NAMALWA (cell line): ENCODE results near the gene SYTL3.
"Not testable (repeated sequence)": the region's sequence is repeated elsewhere in the genome, so short reads cannot be mapped to it uniquely, and the experiment has no call there.

Experiments
- DNase-seq: peaks from one replicate; pipeline ENCODE4 v3.0.0-alpha.2; 2015; ENCODE audit warnings: low spot score

The SYTL3 gene

DNA sequence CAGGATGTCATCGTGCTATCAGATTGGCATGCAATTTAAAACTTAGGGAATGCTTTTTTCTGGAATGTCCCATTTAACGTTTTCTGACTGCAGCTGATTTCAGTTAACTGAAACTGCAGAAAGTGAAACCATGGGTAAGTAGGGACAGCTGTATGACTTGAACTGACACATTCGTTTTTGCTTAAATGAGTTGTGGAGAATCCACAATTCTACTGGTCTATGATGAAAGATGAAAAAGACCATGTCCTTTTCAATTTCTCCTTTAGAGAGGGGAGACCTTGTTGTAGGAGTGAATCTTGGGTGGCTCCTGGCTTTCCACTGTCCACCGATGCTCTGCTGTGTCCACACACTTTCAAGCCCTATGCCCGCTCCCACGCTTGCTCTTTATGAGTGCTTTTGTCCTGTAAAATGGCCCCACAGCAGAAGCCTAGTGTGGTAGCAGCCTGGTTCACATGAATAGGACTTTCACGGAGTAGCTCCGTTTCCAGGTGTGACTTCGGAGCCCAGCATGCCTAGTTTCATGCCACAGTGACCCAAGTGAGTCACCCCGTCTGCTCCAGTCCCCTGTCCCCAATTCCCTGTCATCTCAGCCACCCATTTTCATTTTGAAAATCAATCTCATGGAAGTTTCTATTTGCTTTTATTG, 27.2 kb upstream of the SYTL3 start:
- DNase-seq, result no peak

DNA sequence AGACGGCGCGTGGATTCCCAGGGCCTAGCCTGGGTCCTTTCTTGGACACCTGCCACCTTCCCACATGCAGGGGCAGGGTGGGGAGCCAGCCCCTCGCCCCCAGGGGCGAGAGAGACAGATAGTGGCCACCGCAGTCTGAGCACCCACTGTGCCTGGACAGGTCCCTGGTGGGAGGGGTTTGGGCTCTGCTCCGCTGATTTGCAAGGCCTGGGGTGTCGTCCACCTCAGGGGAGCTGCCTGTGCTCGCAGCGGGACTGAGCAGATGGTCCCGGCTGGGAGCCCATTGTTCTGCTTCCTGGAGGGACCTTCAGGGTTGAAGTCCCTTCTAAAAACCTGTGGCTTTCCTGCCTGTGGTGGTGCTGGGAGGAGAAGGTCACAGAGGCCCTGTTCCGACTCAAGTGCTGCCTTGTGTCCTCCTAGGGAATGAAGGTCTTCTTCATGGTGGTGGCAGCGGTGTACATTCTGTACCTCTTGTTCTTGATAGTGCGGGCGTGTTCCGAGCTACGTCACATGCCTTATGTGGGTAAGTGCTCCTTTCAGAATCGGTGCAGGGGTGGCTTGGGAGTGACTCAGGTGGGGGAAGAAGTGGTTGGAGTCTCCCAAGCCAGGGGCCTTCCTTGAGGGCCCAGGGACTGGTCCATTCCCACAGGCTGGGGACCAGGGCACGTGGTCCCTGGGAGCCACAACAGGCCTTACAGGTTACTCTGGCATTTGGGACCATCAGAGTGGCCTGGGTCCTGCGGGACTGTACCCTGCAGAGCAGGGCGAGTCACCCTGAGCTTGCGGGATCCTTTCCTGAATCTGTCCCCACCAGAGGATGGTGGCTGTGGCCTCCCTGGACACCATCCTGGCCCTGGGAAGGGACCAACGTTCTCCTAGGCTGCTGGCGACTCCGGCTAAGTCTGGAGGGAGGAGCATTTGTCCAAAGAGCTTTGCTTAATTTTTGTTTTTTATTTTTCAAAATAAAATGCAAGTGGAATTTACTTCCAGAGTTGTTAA, 24.9 kb upstream of the SYTL3 start:
- DNase-seq, result no peak

DNA sequence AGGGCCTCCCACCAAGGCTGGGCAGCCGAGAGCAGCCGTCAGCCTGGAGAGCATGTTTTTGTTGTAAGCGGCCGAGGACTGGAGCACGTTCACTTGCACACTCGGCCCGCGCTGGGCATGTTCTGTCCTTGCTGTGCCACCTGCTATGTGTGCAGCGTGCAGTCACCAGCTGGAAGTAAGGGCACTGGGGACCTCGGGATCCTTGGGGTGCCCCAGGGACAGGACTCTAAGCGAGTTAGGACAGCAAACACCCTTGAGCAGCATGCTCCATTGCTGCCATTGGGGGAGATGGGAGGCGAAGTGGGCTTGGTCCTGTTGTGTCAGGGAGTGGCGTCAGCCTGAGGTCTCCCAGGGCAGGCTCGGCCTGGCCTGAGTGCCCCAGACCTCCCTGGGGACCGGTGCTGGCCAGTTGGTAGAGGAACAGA, 24.0 kb upstream of the SYTL3 start:
- no peak for DNase-seq

DNA sequence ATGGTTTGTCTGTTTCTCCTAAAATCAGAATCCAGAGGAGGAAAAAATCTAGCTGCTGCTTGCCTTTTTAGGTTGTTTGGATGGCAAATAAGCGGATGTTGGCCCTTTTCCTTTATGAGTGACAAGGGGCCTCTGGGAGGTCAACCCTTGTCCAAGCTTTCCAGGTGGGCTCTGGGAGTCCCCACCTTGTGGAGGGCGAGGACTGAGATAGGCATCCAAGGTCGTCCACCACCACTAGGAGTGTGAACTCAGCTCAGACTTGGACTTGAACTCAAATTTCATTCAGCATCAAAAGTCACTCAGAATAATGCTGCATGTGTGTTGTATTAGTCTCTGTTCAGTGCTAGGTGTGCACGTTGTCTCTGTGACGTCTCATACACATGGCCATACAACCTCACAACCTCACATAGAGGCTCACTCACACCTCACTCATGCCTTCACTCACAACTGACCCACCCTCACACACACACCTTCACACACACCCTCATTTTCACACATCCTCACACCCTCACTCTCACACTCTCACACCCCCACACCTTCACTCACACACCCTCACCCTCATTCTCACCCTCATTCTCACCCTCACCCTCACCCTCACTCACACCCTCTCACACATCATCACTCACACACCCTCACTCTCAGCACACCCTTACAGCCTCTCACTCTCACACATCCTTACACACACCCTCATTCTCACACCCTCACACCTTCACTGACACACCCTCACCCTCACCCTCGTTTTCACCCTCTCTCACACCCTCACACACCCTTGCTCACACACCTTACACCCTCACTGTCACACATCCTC, 23.3 kb upstream of the SYTL3 start:
- DNase-seq, result no peak

DNA sequence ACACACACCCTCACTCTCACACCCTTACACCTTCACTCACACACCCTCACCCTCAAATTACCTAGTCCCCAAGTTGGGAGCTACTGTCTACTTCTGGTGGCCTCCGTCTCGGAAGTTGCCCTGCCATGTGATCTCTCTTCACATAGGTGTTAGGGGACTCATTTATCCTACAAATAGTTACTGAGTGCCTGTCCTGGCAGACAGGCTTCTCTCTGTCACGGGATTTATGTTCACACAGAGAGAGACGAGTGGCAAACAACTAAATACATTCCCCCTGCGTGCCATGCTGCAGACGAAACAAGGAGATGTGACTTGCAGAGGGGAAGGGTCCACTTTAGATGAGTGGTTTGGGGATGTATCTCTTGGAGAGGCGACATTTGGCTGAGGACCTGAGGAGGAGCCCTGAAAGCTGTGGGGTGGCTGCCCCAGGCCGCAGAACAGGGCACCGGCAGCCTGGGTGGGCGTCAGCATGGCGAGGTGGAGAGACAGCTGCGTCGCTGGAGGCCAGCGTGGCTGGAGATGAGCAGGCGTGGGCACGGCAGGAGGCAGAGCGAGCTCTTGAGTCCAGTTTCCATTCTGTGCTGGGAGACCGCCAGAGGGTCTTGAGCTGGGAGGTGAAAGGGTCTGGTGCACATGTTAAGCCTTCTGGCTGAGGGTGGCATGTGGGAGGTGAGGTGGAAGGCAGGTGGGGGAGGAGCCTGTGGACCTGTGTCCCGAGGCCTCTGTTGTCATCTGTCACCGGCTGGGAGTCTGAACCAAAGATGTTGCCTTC, 22.5 kb upstream of the SYTL3 start:
- DNase-seq, result no peak

DNA sequence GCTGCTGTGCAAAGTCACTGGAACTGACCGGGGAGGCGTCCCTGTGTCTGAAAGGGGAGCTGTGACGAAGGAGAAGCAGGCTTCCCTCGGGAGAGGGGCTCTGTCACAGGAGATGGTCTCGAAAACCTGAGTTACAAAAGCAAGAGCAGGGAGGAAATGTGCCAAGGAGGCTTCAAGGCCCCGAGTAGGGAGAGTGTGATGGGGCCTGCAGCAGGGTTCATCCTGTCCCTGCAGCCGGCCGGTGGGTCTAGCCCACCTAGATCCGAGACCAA, 22.0 kb upstream of the SYTL3 start:
- no peak for DNase-seq

DNA sequence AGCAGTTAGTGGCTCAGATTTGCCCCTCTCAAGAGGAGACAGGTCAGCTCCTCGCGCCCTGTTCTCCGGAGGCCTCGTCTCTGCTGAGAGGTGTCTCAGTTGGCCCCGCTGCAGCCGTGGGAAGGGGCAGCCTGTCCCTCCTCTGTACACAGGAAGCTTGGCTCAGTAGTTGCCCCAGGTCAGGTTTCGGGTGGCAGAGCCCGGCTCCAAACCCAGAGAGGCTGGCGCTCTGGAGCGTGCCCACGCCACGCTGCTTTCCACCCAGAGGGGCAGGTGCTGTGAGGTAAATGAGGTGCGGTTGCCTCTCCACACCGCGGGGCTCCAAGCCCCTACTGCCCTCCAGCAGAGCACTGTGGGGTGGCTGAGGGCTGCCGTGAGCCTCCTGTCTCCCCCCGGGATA, 21.3 kb upstream of the SYTL3 start:
- DNase-seq, result no peak

DNA sequence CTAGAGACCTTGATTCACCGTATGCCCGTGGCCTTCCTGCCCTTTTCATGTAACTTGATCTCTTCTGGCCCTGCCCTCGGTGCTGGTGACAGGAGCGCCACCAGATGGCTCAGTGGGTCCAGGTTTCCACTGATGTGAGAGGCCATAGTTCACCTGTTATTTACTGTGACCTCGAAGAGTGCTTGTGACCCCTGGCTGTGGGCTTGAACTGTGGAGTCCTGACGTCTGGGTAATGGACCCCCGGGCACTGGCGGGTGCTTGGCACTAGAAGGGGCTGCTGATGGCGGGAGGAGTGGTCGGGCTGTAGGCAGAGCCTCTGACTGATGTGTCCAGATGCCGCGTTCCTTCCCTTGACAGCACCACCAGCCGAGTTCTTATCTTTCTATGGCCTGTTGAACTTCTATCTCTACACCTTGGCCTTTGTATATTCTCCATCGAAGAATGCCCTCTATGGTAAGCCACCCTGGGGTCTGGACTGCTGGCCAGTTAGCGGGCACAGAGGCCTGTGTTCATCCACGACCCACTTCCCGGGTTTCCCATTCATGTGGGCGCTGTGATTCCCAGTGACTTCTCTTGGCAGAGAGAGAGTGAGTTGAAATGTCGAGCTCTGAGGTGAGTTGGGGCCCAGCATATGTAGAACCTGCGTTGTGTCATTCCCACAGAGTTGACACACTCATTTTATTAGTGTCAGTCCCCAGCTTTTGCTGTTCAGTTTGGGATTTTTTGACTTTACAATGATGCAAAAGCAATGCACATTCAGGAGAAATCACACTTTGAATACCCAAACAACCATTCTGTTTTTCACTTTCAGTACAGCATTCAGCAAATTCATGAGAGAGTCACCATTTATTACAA, 20.3 kb upstream of the SYTL3 start:
- DNase-seq, result no peak

DNA sequence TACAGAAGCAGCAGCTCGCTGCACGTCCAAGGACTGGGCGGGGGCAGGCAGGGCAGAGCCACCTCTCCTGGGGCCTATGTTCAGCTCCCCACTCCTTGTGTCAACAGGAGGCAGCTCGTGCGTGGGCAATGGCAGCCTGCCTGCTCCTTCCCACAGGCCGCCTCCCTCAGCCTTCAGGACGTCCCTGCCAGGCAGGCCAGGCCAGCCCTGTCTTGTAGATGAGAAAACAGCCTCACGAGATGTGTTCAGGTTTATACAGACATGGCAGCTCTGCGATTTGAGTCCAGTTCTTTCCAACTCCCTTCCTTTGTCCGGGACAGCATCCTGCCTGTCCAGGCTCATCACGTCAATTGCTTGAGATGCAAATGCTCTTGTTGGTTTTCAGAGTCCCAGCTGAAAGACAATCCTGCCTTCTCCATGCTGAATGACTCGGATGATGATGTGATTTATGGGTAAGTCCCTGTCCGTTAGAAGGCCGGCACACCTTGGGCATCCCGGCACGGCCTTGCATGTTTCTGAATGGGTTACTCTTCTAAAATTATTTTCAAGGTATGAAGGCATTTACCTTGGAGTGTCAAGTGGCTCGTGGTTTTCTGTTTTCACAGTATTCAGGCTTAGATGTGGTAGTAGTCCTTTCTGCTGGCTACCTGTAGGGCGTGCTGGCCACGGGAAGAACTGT, 18.8 kb upstream of the SYTL3 start:
- DNase-seq, result no peak

DNA sequence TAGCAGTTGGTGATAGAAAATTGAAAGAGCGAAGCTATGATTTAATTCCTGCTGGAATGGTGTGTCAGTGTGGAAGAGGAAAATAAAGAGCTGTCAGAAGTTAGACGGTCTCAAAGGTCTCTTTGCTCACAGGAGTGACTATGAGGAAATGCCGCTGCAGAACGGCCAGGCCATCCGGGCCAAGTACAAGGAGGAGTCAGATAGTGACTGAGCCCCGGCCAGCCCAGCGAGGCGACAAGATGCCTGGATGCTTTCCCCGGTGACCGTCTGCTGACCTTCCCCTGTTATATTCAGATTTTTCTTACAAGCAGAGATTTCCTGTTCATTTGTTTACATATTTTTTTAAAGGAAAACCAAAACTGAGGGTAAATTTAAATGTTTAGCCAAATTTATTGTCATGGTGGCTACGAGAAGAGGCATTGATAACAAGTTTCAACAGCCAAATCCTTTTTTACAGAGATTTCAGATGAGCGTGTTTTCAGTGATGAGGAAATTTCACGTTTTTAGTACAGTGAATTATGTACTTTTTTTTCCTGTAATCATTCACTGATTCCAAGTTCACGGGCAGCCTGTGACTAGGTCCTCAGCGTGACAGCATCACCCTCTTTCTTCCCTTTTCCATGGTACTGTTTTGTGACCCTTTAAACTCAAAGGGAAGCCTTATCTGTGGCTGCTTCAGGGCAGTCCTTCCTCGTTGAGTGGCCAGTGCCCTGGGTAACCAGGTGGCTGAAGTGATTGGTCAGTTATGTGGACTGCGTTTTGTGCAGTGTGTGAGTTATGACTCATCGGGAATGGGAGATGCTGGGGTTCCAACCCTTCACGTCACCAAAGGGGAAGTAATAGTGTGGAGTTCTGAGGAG, 17.9 kb upstream of the SYTL3 start:
- DNase-seq, result no peak

DNA sequence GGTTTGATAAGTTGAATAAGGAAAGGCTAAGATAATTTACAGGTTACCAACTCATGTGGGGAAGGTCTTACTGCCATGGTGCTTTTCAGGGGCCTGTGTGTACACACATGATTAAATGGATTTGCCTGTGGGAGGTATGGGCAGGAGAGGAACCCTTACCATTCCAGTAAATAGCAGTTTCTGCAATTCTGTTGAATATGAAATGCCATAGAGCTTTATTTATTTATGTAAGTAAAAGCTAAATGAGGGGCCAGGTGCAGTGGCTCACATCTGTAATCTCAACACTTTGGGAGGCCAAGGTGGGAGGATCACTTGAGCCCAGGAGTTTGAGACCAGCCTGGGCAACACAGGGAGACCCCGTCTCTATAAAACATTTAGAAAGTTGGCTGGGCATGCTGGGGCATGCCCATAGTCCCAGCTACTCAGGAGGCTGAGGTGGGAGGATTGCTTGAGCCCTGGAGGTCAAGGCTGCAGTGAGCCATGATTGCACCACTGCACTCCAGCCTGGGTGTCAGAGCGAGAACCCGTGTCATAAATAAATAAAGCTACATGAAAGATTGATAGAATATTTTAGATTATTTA, 17.2 kb upstream of the SYTL3 start:
- not testable (repeated sequence) for DNase-seq

DNA sequence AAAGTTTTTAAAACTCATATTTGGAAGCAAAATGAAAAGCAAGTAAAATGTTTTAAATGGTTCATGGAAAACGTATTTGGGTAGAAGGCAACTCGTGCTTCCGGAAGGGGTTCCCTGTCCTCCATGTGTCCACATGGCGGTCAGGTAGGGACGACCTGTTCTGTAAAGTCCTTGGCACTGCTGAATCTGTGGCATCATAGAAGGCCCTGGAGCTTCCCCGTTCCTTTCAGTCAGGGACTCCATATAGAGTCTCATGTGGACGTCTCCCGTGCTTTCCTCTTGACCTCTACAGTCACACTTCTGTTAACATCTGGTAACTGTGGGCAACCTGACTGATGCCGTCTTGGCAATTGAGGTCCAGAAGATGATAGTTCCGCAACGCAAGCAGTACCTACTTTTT, 16.7 kb upstream of the SYTL3 start:
- DNase-seq, result no peak

DNA sequence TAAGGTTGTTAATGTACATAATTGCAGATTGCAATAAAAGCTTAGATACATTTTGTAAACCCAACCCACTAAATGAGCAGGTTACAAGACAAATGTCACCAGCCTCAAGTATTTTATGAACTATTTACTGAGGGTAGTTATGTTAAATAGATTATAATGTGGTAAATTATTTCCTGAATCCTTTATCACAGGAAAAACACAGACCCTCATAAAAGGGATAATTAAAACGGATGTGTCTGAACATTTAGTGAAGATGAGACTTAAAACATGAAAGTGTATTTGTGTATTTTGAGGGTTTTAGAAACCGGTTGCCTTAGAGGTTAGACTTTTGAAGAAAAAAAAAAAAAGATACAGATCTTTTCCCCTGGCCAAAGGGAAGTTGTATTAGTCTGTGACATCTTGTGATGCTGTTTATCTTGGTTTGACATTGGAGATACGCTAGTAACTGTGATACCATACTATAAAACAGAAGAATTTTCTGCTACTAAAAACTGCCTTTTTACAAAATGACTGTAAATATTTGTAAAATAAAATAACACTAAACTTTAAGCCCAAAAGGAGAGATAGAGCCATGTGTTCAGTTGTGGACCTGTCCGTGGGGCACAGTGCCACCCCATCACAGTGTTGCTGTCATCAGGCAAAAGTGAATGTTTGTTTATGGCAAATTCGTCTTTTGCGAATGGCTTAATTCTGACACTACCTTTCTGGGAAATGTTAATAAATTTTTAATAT, 15.0 kb upstream of the SYTL3 start:
- no peak for DNase-seq

DNA sequence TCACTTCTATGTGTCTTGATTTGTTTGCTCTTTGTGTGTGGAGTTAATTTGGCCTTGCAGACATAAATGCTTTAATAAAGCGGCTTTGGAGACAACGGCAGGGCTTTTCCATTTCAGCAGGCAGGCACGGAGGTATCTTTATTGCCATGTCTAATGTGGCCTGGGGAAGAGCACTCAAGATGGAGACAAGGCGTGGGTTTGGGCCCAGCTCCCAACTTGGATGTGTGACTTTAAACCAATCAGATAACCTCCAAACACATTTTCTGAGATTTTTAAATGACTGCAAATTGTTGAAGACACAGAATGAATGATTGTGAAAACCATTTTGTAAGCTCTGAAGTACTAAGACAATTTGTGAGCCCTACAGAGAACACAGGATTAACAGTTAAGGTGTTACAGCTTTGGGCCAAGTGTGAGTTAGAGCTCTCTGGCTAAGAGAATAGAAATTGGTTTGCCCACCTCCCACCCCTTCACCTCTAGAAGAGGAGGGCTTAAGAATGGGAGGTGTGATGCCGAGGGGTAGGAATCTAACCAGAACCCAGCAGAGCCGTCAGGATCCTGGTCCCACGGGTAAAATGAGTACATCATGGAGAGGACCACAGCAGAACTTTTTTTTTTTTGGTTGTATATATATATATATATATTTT, 14.3 kb upstream of the SYTL3 start:
- no peak for DNase-seq

DNA sequence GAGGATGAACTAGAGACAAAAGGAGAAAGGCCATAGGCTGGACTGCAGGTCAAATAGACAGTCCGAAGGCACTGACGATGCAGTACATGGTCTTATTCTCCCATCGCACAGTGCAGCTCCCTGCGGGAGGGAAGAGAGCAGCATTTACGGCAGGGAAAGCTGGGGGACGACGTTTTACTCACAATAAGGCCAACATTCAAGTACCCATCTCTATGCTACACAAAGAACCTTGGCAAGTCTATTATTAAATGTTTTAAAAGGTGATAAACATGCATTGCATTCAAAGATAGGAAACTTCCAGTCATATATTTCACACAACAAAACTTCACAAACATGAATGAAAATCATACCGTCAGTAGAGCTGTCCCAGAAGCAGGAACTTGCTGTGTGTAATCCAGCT, 13.1 kb upstream of the SYTL3 start:
- no peak for DNase-seq

DNA sequence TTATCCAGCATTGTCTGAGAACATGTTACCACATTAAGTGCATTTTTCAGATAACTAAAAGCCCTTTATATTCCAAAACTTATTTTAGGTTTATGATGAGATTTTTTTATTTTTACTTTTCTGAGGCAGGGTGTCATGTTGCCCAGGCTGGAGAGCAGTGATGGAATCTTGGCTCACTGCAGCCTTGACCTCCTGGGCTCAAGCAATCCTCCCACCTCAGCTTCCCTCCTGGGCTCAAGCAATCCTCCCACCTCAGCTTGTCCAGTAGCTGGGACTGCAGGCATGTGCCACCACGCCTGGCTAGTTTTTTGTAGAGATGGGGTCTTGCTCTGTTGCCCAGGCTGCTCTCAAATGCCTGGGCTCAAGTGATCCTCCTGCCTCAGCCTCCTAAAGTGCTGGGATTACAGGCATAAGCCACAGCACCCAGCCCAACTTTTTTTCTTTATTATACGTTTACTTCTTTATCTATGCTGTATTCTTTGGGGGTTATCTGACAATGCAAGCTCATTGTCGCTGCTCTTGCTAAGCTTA, 11.5 kb upstream of the SYTL3 start:
- no peak for DNase-seq

DNA sequence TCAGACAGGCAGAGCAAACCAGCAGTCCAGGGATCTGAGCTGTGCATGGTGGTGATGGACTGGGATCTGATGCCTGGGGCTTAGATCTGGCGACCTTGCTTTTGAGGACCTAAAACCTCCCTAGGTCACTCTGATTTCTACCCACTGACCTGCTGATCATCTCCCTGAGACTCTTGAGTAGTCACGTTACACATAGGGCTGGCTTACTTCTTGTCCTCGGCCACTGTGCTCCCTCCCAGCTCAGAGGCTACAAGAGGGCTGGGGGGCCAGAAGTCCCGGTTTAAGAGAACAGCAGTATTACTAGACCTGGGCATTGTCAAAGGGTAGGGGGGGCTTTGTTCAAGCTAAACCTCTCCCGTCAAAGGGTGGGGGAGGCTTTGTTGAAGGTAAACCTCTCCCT, 10.8 kb upstream of the SYTL3 start:
- no peak for DNase-seq

DNA sequence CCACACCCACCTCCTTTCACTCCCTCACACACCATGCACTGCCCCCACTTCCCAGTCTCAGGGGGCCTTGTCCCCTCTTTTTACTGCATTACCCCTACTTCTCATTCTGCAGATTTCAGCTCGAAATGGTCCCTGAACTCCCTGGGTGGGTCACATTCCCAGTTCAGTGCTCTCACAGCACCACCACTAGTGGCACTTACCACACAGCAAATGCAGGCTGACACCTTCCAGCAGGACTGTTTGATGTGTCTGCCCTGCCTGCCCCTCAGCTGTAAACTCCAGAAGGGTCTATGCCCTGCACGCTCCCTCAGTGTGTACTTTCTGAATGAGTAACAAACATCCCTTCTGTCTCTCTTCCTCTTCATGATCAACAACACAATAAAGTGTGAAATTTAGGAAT, 9.3 kb upstream of the SYTL3 start:
- DNase-seq, result no peak
